Inflammatory macrophage (primary cell): Measurements from ENCODE around the gene NFATC1.

Experiments used
- DNase-seq, 2 donors: peaks; one replicate each; pipeline ENCODE4 v3.0.0-alpha.2; 2020 to 2022

NFATC1 gene

GRCh38 chr18:79458917-79459803 is 63.4 kb downstream of the NFATC1 start:
- no peak for DNase-seq

- DNase-seq, result no peak
These were observed 64.3 kb downstream of the NFATC1 start for GRCh38 chr18:79459946-79460480.

- no peak for DNase-seq
These were observed 65.0 kb downstream of the NFATC1 start for GRCh38 chr18:79460481-79461300.

- DNase-seq, result no peak
These were observed 65.9 kb downstream of the NFATC1 start for GRCh38 chr18:79461627-79462026.

- DNase-seq, result no peak
These were observed 67.8 kb downstream of the NFATC1 start for GRCh38 chr18:79463424-79463960.

GRCh38 chr18:79465392-79465991 is 69.8 kb downstream of the NFATC1 start:
- no peak for DNase-seq

GRCh38 chr18:79466591-79466990 is 70.9 kb downstream of the NFATC1 start:
- DNase-seq, result no peak

GRCh38 chr18:79467126-79467525 is 71.4 kb downstream of the NFATC1 start:
- DNase-seq, result no peak

GRCh38 chr18:79468119-79468789 is 72.5 kb downstream of the NFATC1 start:
- DNase-seq, result no peak

- no peak for DNase-seq
These were observed 73.6 kb downstream of the NFATC1 start for GRCh38 chr18:79469309-79469708.

- no peak for DNase-seq
These were observed 74.2 kb downstream of the NFATC1 start for GRCh38 chr18:79469751-79470505.

- DNase-seq, result no peak
These were observed 74.8 kb downstream of the NFATC1 start for GRCh38 chr18:79470547-79470946.

GRCh38 chr18:79471046-79471445 is 75.3 kb downstream of the NFATC1 start:
- DNase-seq, result no peak

GRCh38 chr18:79471597-79471996 is 75.9 kb downstream of the NFATC1 start:
- DNase-seq, result no peak

GRCh38 chr18:79472176-79472575 is 76.4 kb downstream of the NFATC1 start:
- DNase-seq, result no peak

- DNase-seq, result no peak
These were observed 77.2 kb downstream of the NFATC1 start for GRCh38 chr18:79472946-79473345.

GRCh38 chr18:79476031-79476917 is 80.5 kb downstream of the NFATC1 start:
- DNase-seq, result no peak

- no peak for DNase-seq
These were observed 81.3 kb downstream of the NFATC1 start for GRCh38 chr18:79476918-79477571.

- DNase-seq, result no peak
These were observed 82.2 kb downstream of the NFATC1 start for GRCh38 chr18:79477711-79478483.
